Neural progenitor cell (in vitro differentiated cells): ENCODE data around the gene OBP2B.

Source experiments
- EZH2 ChIP-seq: fragments of 200-600 bp; sonication (generic); IDR thresholded peaks from 2 replicates; pipeline ENCODE4 v1.6.1; 2017; ENCODE audit warnings: antibody characterized with exemption, mild to moderate bottlenecking, moderate library complexity
- EZH2phosphoT487 ChIP-seq: fragments of 200-600 bp; sonication (generic); IDR thresholded peaks from 2 replicates; pipeline ENCODE4 v1.6.1; 2017; ENCODE audit warnings: antibody characterized with exemption
- TF ChIP-seq, protein P1 (sequence below): fragments of 200-600 bp; sonication (generic); IDR thresholded peaks from 2 replicates; pipeline ENCODE4 v1.5.1; 2017; ENCODE audit warnings: antibody characterized with exemption, mild to moderate bottlenecking

DNA sequence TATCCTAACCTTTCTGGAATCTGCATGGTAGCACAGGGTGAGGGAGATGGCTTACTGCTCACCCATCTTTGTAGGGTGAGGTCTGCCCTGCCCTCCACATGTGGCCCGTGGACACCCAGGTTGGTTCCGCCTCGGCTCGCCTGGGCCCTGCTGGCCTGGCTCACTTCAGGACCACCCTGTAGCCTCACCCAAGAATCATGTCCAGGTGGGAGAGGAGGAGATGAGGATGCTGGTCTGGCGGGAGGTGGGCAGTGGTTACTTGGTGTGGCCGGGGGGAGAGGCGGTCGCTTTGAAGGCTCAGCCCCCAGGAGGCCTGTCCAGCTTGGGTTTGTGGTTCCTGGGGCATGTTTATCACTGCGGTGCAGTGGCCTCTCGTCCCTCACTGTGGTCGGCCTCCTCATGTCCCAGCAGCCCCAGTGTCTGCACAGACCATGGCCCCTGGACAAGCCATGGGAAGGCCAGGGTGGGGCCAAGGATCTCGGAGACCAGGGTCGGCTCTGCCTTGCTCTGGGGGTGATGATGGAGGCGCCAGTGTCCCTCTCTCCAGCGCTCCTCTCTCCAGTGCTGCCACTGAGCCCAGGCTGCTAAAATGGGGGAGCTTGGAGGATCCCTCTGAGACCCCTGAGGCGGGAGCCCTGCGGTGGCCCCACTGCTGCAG lies 4.6 kb downstream of the OBP2B start:
- TF ChIP-seq, protein P1, sequence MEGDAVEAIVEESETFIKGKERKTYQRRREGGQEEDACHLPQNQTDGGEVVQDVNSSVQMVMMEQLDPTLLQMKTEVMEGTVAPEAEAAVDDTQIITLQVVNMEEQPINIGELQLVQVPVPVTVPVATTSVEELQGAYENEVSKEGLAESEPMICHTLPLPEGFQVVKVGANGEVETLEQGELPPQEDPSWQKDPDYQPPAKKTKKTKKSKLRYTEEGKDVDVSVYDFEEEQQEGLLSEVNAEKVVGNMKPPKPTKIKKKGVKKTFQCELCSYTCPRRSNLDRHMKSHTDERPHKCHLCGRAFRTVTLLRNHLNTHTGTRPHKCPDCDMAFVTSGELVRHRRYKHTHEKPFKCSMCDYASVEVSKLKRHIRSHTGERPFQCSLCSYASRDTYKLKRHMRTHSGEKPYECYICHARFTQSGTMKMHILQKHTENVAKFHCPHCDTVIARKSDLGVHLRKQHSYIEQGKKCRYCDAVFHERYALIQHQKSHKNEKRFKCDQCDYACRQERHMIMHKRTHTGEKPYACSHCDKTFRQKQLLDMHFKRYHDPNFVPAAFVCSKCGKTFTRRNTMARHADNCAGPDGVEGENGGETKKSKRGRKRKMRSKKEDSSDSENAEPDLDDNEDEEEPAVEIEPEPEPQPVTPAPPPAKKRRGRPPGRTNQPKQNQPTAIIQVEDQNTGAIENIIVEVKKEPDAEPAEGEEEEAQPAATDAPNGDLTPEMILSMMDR = no peak
- TF ChIP-seq EZH2 (no peak), EZH2phosphoT487 (no peak)
